GM12878 (cell line): ENCODE measurements around the gene HS3ST2. TPM values are rescaled to one million over a fixed set of nuclear protein-coding genes. Genes with fewer than 3 reads are reported as not detected.

Experiments used
- ATAC-seq: fragments of 200-7000 bp; cut with Tn5 transposase; 3 replicates; pipeline ENCODE4 v1.9.1; 2020; ENCODE audit warnings: mild to moderate bottlenecking, moderate library complexity
- BruUV-seq: library from RNA; stranded (reverse); fragments of 400-500 nt; replicated peaks from 2 replicates; lab custom pipeline; 2021; lab: Mats Ljungman, UMichigan
- CTCF ChIA-PET: fragments of 300-600 bp; sonication (Branson Sonifier 250); formaldehyde crosslinking; extraction: SDS; loops from one replicate; lab custom pipeline; 2021; ENCODE audit warnings: inconsistent platforms; lab: Yijun Ruan, JAX
- POLR2A ChIA-PET: fragments of 350-600 bp; formaldehyde crosslinking; extraction: SDS; loops from one replicate; lab custom pipeline; 2021; ENCODE audit warnings: inconsistent platforms; lab: Charles Lee
- RAD21 ChIA-PET: fragments of 300-600 bp; sonication (Branson Sonifier 250); formaldehyde crosslinking; loops from one replicate; lab custom pipeline; 2023; ENCODE audit warnings: antibody characterized with exemption; ENCODE audit not compliant: unreplicated experiment; lab: Charles Lee
- SMC1A ChIA-PET: fragments of 300-600 bp; sonication (Branson Sonifier 250); formaldehyde crosslinking; loops from one replicate; lab custom pipeline; 2023; ENCODE audit not compliant: unreplicated experiment, uncharacterized antibody; lab: Charles Lee
- DNase-seq: peaks from one replicate; pipeline ENCODE4 v3.0.0-alpha.2; 2011; ENCODE audit warnings: low read depth, low spot score
- FAIRE-seq: peaks from 3 replicates; lab custom pipeline; 2011; peaks lifted over from hg19 to GRCh38; lab: Jason Lieb, UNC
- H2AFZ ChIP-seq: 2 replicates; pipeline ENCODE4 v1.6.0; 2011; ENCODE audit warnings: low read depth, low read length, control low read depth; ENCODE audit not compliant: control insufficient read depth
- H3K27ac ChIP-seq: 2 replicates; pipeline ENCODE4 v1.5.1; 2011; ENCODE audit warnings: control low read depth; ENCODE audit not compliant: control insufficient read depth, insufficient read depth
- H3K27me3 ChIP-seq, 2 experiments: replicated peaks in 1 of 2; 2 replicates each; pipeline versions ENCODE4 v1.6.0 to v1.6.1; 2011; ENCODE audit warnings: low read length in 1 of 2; ENCODE audit not compliant: control insufficient read depth in 2 of 2, insufficient read depth in 2 of 2
- H3K36me3 ChIP-seq, 2 experiments: 2 replicates each; pipeline ENCODE4 v1.5.1; 2011; ENCODE audit warnings: low read length in 1 of 2; ENCODE audit not compliant: control insufficient read depth in 2 of 2, insufficient read depth in 2 of 2
- H3K4me1 ChIP-seq: 2 replicates; pipeline ENCODE4 v1.6.1; 2011; ENCODE audit warnings: mild to moderate bottlenecking, low read length, moderate library complexity, mixed read lengths; ENCODE audit not compliant: control insufficient read depth, insufficient read depth
- H3K4me2 ChIP-seq: 2 replicates; pipeline ENCODE4 v1.6.0; 2011; ENCODE audit warnings: control low read depth; ENCODE audit not compliant: control insufficient read depth, insufficient read depth
- H3K4me3 ChIP-seq: fragments of 200-600 bp; sonication (generic); 2 replicates; pipeline ENCODE4 v1.5.1; 2016
- H3K79me2 ChIP-seq: 2 replicates; pipeline ENCODE4 v1.6.0; 2011; ENCODE audit warnings: low read length; ENCODE audit not compliant: control insufficient read depth, insufficient read depth
- H3K9ac ChIP-seq: 2 replicates; pipeline ENCODE4 v1.8.0; 2011; ENCODE audit warnings: low read length, control low read depth, mixed read lengths; ENCODE audit not compliant: control insufficient read depth, insufficient read depth
- H3K9me3 ChIP-seq: replicated peaks from 3 replicates; pipeline ENCODE4 v1.5.1; 2011; ENCODE audit warnings: mild to moderate bottlenecking, low read length; ENCODE audit not compliant: control insufficient read depth, insufficient read depth
- H4K20me1 ChIP-seq: 2 replicates; pipeline ENCODE4 v1.6.0; 2011; ENCODE audit not compliant: control insufficient read depth, insufficient read depth
- ATF3 ChIP-seq: IDR thresholded peaks from 2 replicates; pipeline ENCODE4 v1.6.1; 2011; ENCODE audit warnings: low read depth, mild to moderate bottlenecking, low read length, moderate library complexity, borderline replicate concordance; ENCODE audit errors: extremely low read depth
- BMI1 ChIP-seq: fragments of 450-650 bp; IDR thresholded peaks from 2 replicates; pipeline ENCODE4 v1.6.1; 2016; ENCODE audit warnings: mild to moderate bottlenecking, moderate library complexity, borderline replicate concordance
- BRCA1 ChIP-seq: IDR thresholded peaks from 2 replicates; pipeline ENCODE4 v1.6.1; 2011; ENCODE audit warnings: low read depth, low read length, improper control_type of control experiment
- CBX3 ChIP-seq: fragments of 200-600 bp; sonication (generic); IDR thresholded peaks from 2 replicates; pipeline ENCODE4 v1.6.1; 2016; ENCODE audit warnings: low read depth, borderline replicate concordance
- FOXK2 ChIP-seq: fragments of 450-650 bp; IDR thresholded peaks from 2 replicates; pipeline ENCODE4 v1.6.1; 2017; ENCODE audit warnings: mild to moderate bottlenecking, moderate library complexity
- IKZF2 ChIP-seq, 2 experiments: fragments of 450-650 bp; IDR thresholded peaks; 2 replicates each; pipeline ENCODE4 v1.6.1; 2017; ENCODE audit warnings: mild to moderate bottlenecking in 2 of 2, moderate library complexity in 2 of 2
- NR2F1 ChIP-seq: fragments of 450-650 bp; conservative IDR thresholded peaks from 2 replicates; pipeline ENCODE4 v1.6.1; 2017; ENCODE audit warnings: mild to moderate bottlenecking
- POLR2AphosphoS2 ChIP-seq: IDR thresholded peaks from 2 replicates; pipeline ENCODE4 v1.6.1; 2011; ENCODE audit warnings: low read depth, mild to moderate bottlenecking, low read length, improper control_type of control experiment, moderate library complexity
- POLR2AphosphoS5 ChIP-seq: IDR thresholded peaks from 2 replicates; pipeline ENCODE4 v1.6.1; 2011; ENCODE audit warnings: mild to moderate bottlenecking, low read length, inconsistent platforms
- POU2F2 ChIP-seq: IDR thresholded peaks from 3 replicates; pipeline ENCODE4 v1.6.1; 2011; ENCODE audit warnings: low read depth, mild to moderate bottlenecking, low read length, borderline replicate concordance
- SMARCA5 ChIP-seq: fragments of 450-650 bp; IDR thresholded peaks from 2 replicates; pipeline ENCODE4 v1.6.1; 2017; ENCODE audit warnings: mild to moderate bottlenecking
- SUPT20H ChIP-seq: IDR thresholded peaks from 2 replicates; pipeline ENCODE4 v1.6.1; 2011; ENCODE audit warnings: low read depth, mild to moderate bottlenecking, low read length, moderate library complexity, borderline replicate concordance; ENCODE audit not compliant: control insufficient read depth
- TCF12 ChIP-seq: IDR thresholded peaks from 2 replicates; pipeline ENCODE4 v1.6.1; 2011; ENCODE audit warnings: low read depth, mild to moderate bottlenecking, low read length
- WGBS: methylation state at CpG from one replicate; pipeline ENCODE4 v1.1.6; 2016; ENCODE audit warnings: low lambda C conversion rate; ENCODE audit not compliant: insufficient replicate concordance, insufficient coverage; ENCODE audit errors: missing lambda C conversion rate; 5-methylcytosine and 5-hydroxymethylcytosine counted together
- in situ Hi-C: fragments of 300-500 bp; cut with MboI; formaldehyde crosslinking; loops from 9 replicates; pipeline ENCODE4 v1.14.3; 2018; ENCODE audit warnings: mixed read lengths
- intact Hi-C: fragments of 100-400 bp; cut with micrococcal nuclease; formaldehyde crosslinking; loops from one replicate; pipeline ENCODE4 v1.14.2; 2022; ENCODE audit not compliant: unreplicated experiment
- polyA plus RNA-seq, 11 experiments: library from polyadenylated mRNA; depleted of rRNA in 4 of 11; unstranded in 6 of 11; stranded (reverse) in 5 of 11; fragments of >200 nt; fragmentation: Nextera tagmentation in 4 of 11; fragmentation: Illumina TruSeq in 1 of 11; extraction: Ambion mirVana in 4 of 11; extraction: Trizol in 1 of 11; gene quantifications; 1 replicate in 1 of 11; 2 replicates in 10 of 11; pipeline versions ENCODE4 v1.2.1 to v1.2.3, GENCODE V29; 2011 to 2016; ENCODE audit warnings: inconsistent platforms in 2 of 11, missing spikeins in 2 of 11, low read depth in 1 of 11
- total RNA-seq, 4 experiments: library from RNA; depleted of rRNA in 3 of 4; stranded (reverse); fragments of >200 nt in 3 of 4; fragmentation: Illumina TruSeq in 1 of 4; extraction: Trizol in 1 of 4; gene quantifications; 2 replicates each; pipeline versions ENCODE4 v1.2.1 to v1.2.3, GENCODE V29; 2013 to 2021
- TF ChIP-seq, protein P1 (sequence below): IDR thresholded peaks from 2 replicates; pipeline ENCODE4 v1.6.1; 2012; ENCODE audit warnings: low read length, inconsistent platforms
- TF ChIP-seq, protein P2 (sequence below): fragments of 450-650 bp; formaldehyde crosslinking; IDR thresholded peaks from 2 replicates; pipeline ENCODE4 v1.5.0; 2022; ENCODE audit warnings: mild to moderate bottlenecking, missing genetic modification characterization
- TF ChIP-seq, protein P3 (sequence below): fragments of 450-650 bp; formaldehyde crosslinking; IDR thresholded peaks from 2 replicates; pipeline ENCODE4 v1.4.0; 2022; ENCODE audit warnings: mild to moderate bottlenecking, moderate library complexity

Gene HS3ST2
- total and polyA plus RNA-seq, 10 of the 15 experiments (the other 5 are each of a cell fraction or from before 2014, with no cell fraction given) = not detected

DNA sequence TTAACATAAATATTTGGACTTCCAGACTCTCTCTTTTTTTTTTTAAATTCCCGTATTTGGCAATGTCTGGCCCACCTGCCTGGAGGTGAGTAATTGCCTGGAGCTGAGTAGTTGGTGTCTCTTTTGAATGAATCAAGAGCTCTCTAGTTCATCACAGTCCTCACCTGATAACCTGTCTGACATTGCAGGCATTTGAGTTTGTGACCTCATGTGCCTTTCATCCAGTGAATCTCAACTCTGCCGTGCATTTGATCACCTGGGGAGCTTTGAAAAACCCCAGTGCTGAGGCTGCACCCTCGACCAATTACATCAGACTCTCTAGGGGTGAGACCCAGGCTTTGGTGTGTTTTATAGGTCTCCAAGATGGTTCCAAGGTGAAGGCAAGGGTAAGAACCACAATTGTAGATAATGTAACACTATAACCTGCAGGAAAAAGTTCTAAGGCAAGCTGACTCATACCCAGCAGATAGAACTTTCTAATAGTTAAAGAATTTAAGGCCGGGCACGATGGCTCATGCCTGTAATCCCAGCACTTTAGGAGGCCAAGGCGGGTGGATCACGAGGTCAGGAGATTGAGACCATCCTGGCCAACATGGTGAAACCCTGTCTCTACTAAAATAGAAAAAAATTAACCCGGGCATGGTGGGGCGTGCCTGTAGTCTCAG lies 24.5 kb upstream of the HS3ST2 start:
- ATAC-seq (no peak), DNase-seq (no peak), FAIRE-seq (no peak)
- WGBS = 15% methylated on average over 9 of the region's 9 CpGs
- Histone ChIP-seq H3K27me3 (no peaks in the 10 kb centered on the region), H3K9me3 (no peaks in the 10 kb centered on the region; the same call in 2 of the 3 replicates), H2AFZ (no peak overlapping the region), H3K36me3 (no peaks in the 10 kb centered on the region), H3K27ac (no peak overlapping the region), H4K20me1 (no peaks in the 10 kb centered on the region), H3K4me3 (no peak overlapping the region), H3K4me2 (no peak overlapping the region), H3K79me2 (no peaks in the 10 kb centered on the region), H3K4me1 (no peaks in the 10 kb centered on the region), H3K9ac (no peak overlapping the region)
- RAD21 ChIA-PET = no interaction called here
- no TSS peak for BruUV-seq
- intact Hi-C loops (no loop called here), in situ Hi-C loops (no loop called here)
- SMC1A ChIA-PET = interaction anchor here (1.1 kb wide), 1 partner anchor 11 kb away, joined by 4 read pairs; no protein-coding TSS in a partner anchor
- POLR2A ChIA-PET = no interaction called here
- CTCF ChIA-PET = no interaction called here
- TF ChIP-seq IKZF2 (IDR thresholded peaks at IDR 0.05) (no peak), BRCA1 (no peak), FOXK2 (no peak), POLR2AphosphoS2 (no peak), ATF3 (no peak), SUPT20H (no peak), TCF12 (no peak), POLR2AphosphoS5 (no peak), NR2F1 (no peak), POU2F2 (no peak), CBX3 (no peak), BMI1 (no peak), SMARCA5 (no peak)
- TF ChIP-seq, protein P1, sequence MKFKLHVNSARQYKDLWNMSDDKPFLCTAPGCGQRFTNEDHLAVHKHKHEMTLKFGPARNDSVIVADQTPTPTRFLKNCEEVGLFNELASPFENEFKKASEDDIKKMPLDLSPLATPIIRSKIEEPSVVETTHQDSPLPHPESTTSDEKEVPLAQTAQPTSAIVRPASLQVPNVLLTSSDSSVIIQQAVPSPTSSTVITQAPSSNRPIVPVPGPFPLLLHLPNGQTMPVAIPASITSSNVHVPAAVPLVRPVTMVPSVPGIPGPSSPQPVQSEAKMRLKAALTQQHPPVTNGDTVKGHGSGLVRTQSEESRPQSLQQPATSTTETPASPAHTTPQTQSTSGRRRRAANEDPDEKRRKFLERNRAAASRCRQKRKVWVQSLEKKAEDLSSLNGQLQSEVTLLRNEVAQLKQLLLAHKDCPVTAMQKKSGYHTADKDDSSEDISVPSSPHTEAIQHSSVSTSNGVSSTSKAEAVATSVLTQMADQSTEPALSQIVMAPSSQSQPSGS = no peak
- TF ChIP-seq, protein P2, sequence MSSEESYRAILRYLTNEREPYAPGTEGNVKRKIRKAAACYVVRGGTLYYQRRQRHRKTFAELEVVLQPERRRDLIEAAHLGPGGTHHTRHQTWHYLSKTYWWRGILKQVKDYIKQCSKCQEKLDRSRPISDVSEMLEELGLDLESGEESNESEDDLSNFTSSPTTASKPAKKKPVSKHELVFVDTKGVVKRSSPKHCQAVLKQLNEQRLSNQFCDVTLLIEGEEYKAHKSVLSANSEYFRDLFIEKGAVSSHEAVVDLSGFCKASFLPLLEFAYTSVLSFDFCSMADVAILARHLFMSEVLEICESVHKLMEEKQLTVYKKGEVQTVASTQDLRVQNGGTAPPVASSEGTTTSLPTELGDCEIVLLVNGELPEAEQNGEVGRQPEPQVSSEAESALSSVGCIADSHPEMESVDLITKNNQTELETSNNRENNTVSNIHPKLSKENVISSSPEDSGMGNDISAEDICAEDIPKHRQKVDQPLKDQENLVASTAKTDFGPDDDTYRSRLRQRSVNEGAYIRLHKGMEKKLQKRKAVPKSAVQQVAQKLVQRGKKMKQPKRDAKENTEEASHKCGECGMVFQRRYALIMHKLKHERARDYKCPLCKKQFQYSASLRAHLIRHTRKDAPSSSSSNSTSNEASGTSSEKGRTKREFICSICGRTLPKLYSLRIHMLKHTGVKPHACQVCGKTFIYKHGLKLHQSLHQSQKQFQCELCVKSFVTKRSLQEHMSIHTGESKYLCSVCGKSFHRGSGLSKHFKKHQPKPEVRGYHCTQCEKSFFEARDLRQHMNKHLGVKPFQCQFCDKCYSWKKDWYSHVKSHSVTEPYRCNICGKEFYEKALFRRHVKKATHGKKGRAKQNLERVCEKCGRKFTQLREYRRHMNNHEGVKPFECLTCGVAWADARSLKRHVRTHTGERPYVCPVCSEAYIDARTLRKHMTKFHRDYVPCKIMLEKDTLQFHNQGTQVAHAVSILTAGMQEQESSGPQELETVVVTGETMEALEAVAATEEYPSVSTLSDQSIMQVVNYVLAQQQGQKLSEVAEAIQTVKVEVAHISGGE (CRISPR knock-in tag) = no peak
- TF ChIP-seq, protein P3, sequence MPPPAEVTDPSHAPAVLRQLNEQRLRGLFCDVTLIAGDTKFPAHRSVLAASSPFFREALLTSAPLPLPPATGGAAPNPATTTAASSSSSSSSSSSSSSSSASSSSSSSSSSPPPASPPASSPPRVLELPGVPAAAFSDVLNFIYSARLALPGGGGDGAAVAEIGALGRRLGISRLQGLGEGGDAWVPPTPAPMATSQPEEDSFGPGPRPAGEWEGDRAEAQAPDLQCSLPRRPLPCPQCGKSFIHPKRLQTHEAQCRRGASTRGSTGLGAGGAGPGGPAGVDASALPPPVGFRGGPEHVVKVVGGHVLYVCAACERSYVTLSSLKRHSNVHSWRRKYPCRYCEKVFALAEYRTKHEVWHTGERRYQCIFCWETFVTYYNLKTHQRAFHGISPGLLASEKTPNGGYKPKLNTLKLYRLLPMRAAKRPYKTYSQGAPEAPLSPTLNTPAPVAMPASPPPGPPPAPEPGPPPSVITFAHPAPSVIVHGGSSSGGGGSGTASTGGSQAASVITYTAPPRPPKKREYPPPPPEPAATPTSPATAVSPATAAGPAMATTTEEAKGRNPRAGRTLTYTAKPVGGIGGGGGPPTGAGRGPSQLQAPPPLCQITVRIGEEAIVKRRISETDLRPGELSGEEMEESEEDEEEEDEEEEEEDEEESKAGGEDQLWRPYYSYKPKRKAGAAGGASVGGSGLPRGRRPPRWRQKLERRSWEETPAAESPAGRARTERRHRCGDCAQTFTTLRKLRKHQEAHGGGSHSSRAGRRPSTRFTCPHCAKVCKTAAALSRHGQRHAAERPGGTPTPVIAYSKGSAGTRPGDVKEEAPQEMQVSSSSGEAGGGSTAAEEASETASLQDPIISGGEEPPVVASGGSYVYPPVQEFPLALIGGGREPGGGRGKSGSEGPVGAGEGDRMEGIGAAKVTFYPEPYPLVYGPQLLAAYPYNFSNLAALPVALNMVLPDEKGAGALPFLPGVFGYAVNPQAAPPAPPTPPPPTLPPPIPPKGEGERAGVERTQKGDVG (CRISPR knock-in tag) = no peak
